ENCODE measurements around the gene USH2A. TPM values are rescaled to one million over a fixed set of nuclear protein-coding genes. Genes with fewer than 3 reads are reported as not detected.

Gene USH2A
- total RNA-seq, 2 donors from 2014 or later, result not detected

- H3K4me3 Mint-ChIP-seq, result no peak overlapping the region
- DNase-seq (no peak), ATAC-seq (replicated peaks in 1 of 2) (no peak)
- peaks cover 9 to 10% of the 10 kb centered on the region in 2 donors for H3K9me3 Mint-ChIP-seq
- no peaks in the 10 kb centered on the region for H3K27me3 Mint-ChIP-seq (ENCODE audit: low read depth)
- H3K4me1 Mint-ChIP-seq (ENCODE audit: low read depth), result no peaks in the 10 kb centered on the region
- H3K36me3 Mint-ChIP-seq (ENCODE audit: insufficient read depth in 2 of 2), result no peaks in the 10 kb centered on the region
- H3K27ac Mint-ChIP-seq, result no peak overlapping the region
Measured at GRCh38 chr1:216434232-216434631, 11.0 kb upstream of the USH2A start.

- peaks cover 9 to 10% of the 10 kb centered on the region in 2 donors for H3K9me3 Mint-ChIP-seq
- no peaks in the 10 kb centered on the region for H3K4me1 Mint-ChIP-seq (ENCODE audit: low read depth)
- no peak overlapping the region for H3K4me3 Mint-ChIP-seq
- no peaks in the 10 kb centered on the region for H3K36me3 Mint-ChIP-seq (ENCODE audit: insufficient read depth in 2 of 2)
- ATAC-seq (replicated peaks in 1 of 2) (no peak), DNase-seq (no peak)
- H3K27ac Mint-ChIP-seq, result no peak overlapping the region
- H3K27me3 Mint-ChIP-seq (ENCODE audit: low read depth), result no peaks in the 10 kb centered on the region
Measured at GRCh38 chr1:216433175-216433574, 9.9 kb upstream of the USH2A start.

GRCh38 chr1:216430744-216431143, 7.5 kb upstream of the USH2A start:
- no peaks in the 10 kb centered on the region for H3K27me3 Mint-ChIP-seq (ENCODE audit: low read depth)
- H3K9me3 Mint-ChIP-seq, result peaks cover 9 to 12% of the 10 kb centered on the region in 2 donors
- H3K27ac Mint-ChIP-seq, result no peak overlapping the region
- no peaks in the 10 kb centered on the region for H3K4me1 Mint-ChIP-seq (ENCODE audit: low read depth)
- no peaks in the 10 kb centered on the region for H3K36me3 Mint-ChIP-seq (ENCODE audit: insufficient read depth in 2 of 2)
- DNase-seq (no peak), ATAC-seq (replicated peaks in 1 of 2) (no peak)
- H3K4me3 Mint-ChIP-seq, result no peak overlapping the region

GRCh38 chr1:216425577-216425976, 2.3 kb upstream of the USH2A start:
- Mint-ChIP-seq H3K36me3 (ENCODE audit: insufficient read depth in 2 of 2) (no peaks in the 10 kb centered on the region), H3K27me3 (ENCODE audit: low read depth) (no peaks in the 10 kb centered on the region), H3K9me3 (peaks cover 5 to 6% of the 10 kb centered on the region in 2 donors), H3K4me3 (no peak overlapping the region), H3K4me1 (ENCODE audit: low read depth) (no peaks in the 10 kb centered on the region), H3K27ac (no peak overlapping the region)
- ATAC-seq (replicated peaks in 1 of 2) (no peak), DNase-seq (no peak)

GRCh38 chr1:216420746-216421145, 2.5 kb downstream of the USH2A start:
- no peaks in the 10 kb centered on the region for H3K36me3 Mint-ChIP-seq (ENCODE audit: insufficient read depth in 2 of 2)
- no peaks in the 10 kb centered on the region for H3K27me3 Mint-ChIP-seq (ENCODE audit: low read depth)

GRCh38 chr1:216420263-216420662, 3.0 kb downstream of the USH2A start:
- Mint-ChIP-seq H3K4me1 (ENCODE audit: low read depth) (no peaks in the 10 kb centered on the region), H3K9me3 (no peaks in the 10 kb centered on the region), H3K27ac (no peak overlapping the region), H3K36me3 (ENCODE audit: insufficient read depth in 2 of 2) (no peaks in the 10 kb centered on the region), H3K4me3 (no peak overlapping the region), H3K27me3 (ENCODE audit: low read depth) (no peaks in the 10 kb centered on the region)
- DNase-seq (no peak), ATAC-seq (replicated peaks in 1 of 2) (no peak)

More at GRCh38 chr1:216420746-216421145, 2.5 kb downstream of the USH2A start:
- Mint-ChIP-seq H3K4me3 (no peak overlapping the region), H3K9me3 (no peaks in the 10 kb centered on the region), H3K4me1 (ENCODE audit: low read depth) (no peaks in the 10 kb centered on the region), H3K27ac (no peak overlapping the region)
- ATAC-seq (replicated peaks in 1 of 2) (no peak), DNase-seq (no peak)

- Mint-ChIP-seq H3K4me1 (ENCODE audit: low read depth) (no peaks in the 10 kb centered on the region), H3K9me3 (peaks cover 0 to 3% of the 10 kb centered on the region in 2 donors), H3K27ac (no peak overlapping the region), H3K36me3 (ENCODE audit: insufficient read depth in 2 of 2) (no peaks in the 10 kb centered on the region), H3K4me3 (no peak overlapping the region), H3K27me3 (ENCODE audit: low read depth) (no peaks in the 10 kb centered on the region)
- DNase-seq, result no peak
- no peak for ATAC-seq (replicated peaks in 1 of 2)
Measured at GRCh38 chr1:216416488-216416887, 6.8 kb downstream of the USH2A start.

GRCh38 chr1:216410026-216410425, 13.2 kb downstream of the USH2A start:
- Mint-ChIP-seq H3K4me3 (no peak overlapping the region), H3K9me3 (peaks cover 0 to 4% of the 10 kb centered on the region in 2 donors), H3K36me3 (ENCODE audit: insufficient read depth in 2 of 2) (no peaks in the 10 kb centered on the region), H3K27ac (no peak overlapping the region), H3K27me3 (ENCODE audit: low read depth) (no peaks in the 10 kb centered on the region), H3K4me1 (ENCODE audit: low read depth) (no peaks in the 10 kb centered on the region)
- no peak for DNase-seq
- ATAC-seq (replicated peaks in 1 of 2), result no peak

GRCh38 chr1:216390956-216391355, 32.3 kb downstream of the USH2A start:
- Mint-ChIP-seq H3K27me3 (ENCODE audit: low read depth) (no peaks in the 10 kb centered on the region), H3K27ac (no peak overlapping the region), H3K4me1 (ENCODE audit: low read depth) (no peaks in the 10 kb centered on the region), H3K4me3 (no peak overlapping the region), H3K9me3 (peaks cover 4 to 7% of the 10 kb centered on the region in 2 donors), H3K36me3 (ENCODE audit: insufficient read depth in 2 of 2) (no peaks in the 10 kb centered on the region)
- ATAC-seq (replicated peaks in 1 of 2), result no peak
- no peak for DNase-seq

GRCh38 chr1:216389774-216390173, 33.5 kb downstream of the USH2A start:
- ATAC-seq (replicated peaks in 1 of 2), result no peak
- Mint-ChIP-seq H3K4me3 (no peak overlapping the region), H3K9me3 (peaks cover 4 to 7% of the 10 kb centered on the region in 2 donors), H3K4me1 (ENCODE audit: low read depth) (no peaks in the 10 kb centered on the region), H3K27ac (no peak overlapping the region), H3K36me3 (ENCODE audit: insufficient read depth in 2 of 2) (no peaks in the 10 kb centered on the region), H3K27me3 (ENCODE audit: low read depth) (no peaks in the 10 kb centered on the region)
- DNase-seq, result no peak

GRCh38 chr1:216388558-216388957, 34.7 kb downstream of the USH2A start:
- H3K27ac Mint-ChIP-seq, result no peak overlapping the region
- DNase-seq (no peak), ATAC-seq (replicated peaks in 1 of 2) (no peak)
- H3K4me1 Mint-ChIP-seq (ENCODE audit: low read depth), result no peaks in the 10 kb centered on the region
- H3K36me3 Mint-ChIP-seq (ENCODE audit: insufficient read depth in 2 of 2), result no peaks in the 10 kb centered on the region
- peaks cover 1 to 4% of the 10 kb centered on the region in 2 donors for H3K9me3 Mint-ChIP-seq
- no peaks in the 10 kb centered on the region for H3K27me3 Mint-ChIP-seq (ENCODE audit: low read depth)
- H3K4me3 Mint-ChIP-seq, result no peak overlapping the region

GRCh38 chr1:216387782-216388181, 35.5 kb downstream of the USH2A start:
- ATAC-seq (replicated peaks in 1 of 2), result no peak
- Mint-ChIP-seq H3K4me3 (no peak overlapping the region), H3K9me3 (peaks cover 0 to 4% of the 10 kb centered on the region in 2 donors), H3K36me3 (ENCODE audit: insufficient read depth in 2 of 2) (no peaks in the 10 kb centered on the region), H3K27ac (no peak overlapping the region), H3K4me1 (ENCODE audit: low read depth) (no peaks in the 10 kb centered on the region), H3K27me3 (ENCODE audit: low read depth) (no peaks in the 10 kb centered on the region)
- no peak for DNase-seq

- no peak overlapping the region for H3K27ac Mint-ChIP-seq
- H3K9me3 Mint-ChIP-seq, result peaks cover 6 to 7% of the 10 kb centered on the region in 2 donors
- no peaks in the 10 kb centered on the region for H3K36me3 Mint-ChIP-seq (ENCODE audit: insufficient read depth in 2 of 2)
- no peaks in the 10 kb centered on the region for H3K27me3 Mint-ChIP-seq (ENCODE audit: low read depth)
- H3K4me1 Mint-ChIP-seq (ENCODE audit: low read depth), result no peaks in the 10 kb centered on the region
- no peak for DNase-seq
- no peak for ATAC-seq (replicated peaks in 1 of 2)
- H3K4me3 Mint-ChIP-seq, result no peak overlapping the region
Measured at GRCh38 chr1:216379441-216379840, 43.8 kb downstream of the USH2A start.

GRCh38 chr1:216368249-216368648, 55.0 kb downstream of the USH2A start:
- no peaks in the 10 kb centered on the region for H3K4me1 Mint-ChIP-seq (ENCODE audit: low read depth)

More at GRCh38 chr1:216368249-216368648, 55.0 kb downstream of the USH2A start:
- H3K27me3 Mint-ChIP-seq (ENCODE audit: low read depth), result no peaks in the 10 kb centered on the region
- no peaks in the 10 kb centered on the region for H3K36me3 Mint-ChIP-seq (ENCODE audit: insufficient read depth in 2 of 2)
- H3K4me3 Mint-ChIP-seq, result no peak overlapping the region
- H3K9me3 Mint-ChIP-seq, result peaks cover 10 to 13% of the 10 kb centered on the region in 2 donors
- no peak for DNase-seq
- H3K27ac Mint-ChIP-seq, result no peak overlapping the region
- no peak for ATAC-seq (replicated peaks in 1 of 2)

All from activated T-cell treated with anti-CD3 and anti-CD28 coated beads, Interleukin-2, amount 50 U/mL, for 72 hours (primary cell).